Activated naive CD4-positive, alpha-beta T cell treated with anti-CD3 and anti-CD28 coated beads for 36 hours (primary cell): ENCODE measurements around the gene RGS12. TPM values are rescaled to one million over a fixed set of nuclear protein-coding genes. Genes with fewer than 3 reads are reported as not detected.

ENCODE experiments used
- CTCF ChIA-PET: fragments of 350-600 bp; sonication (Branson Sonifier 250); formaldehyde crosslinking; loops from one replicate; lab custom pipeline; 2021; ENCODE audit warnings: antibody characterized with exemption; lab: Charles Lee
- DNase-seq: peaks from one replicate; pipeline ENCODE4 v3.0.0-alpha.2; 2020
- H3K27ac Mint-ChIP-seq: one replicate; pipeline ENCODE4 v1.8.0; 2021; ENCODE audit warnings: mild to moderate bottlenecking, mixed read lengths
- H3K27me3 Mint-ChIP-seq: one replicate; pipeline ENCODE4 v1.8.0; 2021; ENCODE audit warnings: low read depth, mixed read lengths
- H3K36me3 Mint-ChIP-seq: one replicate; pipeline ENCODE4 v1.8.0; 2021; ENCODE audit warnings: low read depth, mixed read lengths
- H3K4me1 Mint-ChIP-seq: one replicate; pipeline ENCODE4 v1.8.0; 2021; ENCODE audit warnings: low read depth, mixed read lengths
- H3K4me3 Mint-ChIP-seq: one replicate; pipeline ENCODE4 v1.8.0; 2021; ENCODE audit warnings: mild to moderate bottlenecking, moderate library complexity, mixed read lengths
- H3K9me3 Mint-ChIP-seq: one replicate; pipeline ENCODE4 v1.8.0; 2021; ENCODE audit warnings: mixed read lengths
- intact Hi-C: fragments of 100-400 bp; cut with micrococcal nuclease; formaldehyde crosslinking; loops from one replicate; pipeline ENCODE4 v1.15.1; 2023
- total RNA-seq, 2 experiments: library from RNA; stranded (reverse); gene quantifications; one replicate each; pipeline ENCODE4 v1.2.3, GENCODE V29; 2021

The RGS12 gene
- total RNA-seq, 2 experiments from 2014 or later, result 8.7 to 8.9 TPM

GRCh38 chr4:3257556-3258482 is 35.0 kb upstream of the RGS12 start:
- peak; percentile 3 for DNase-seq
- CTCF ChIA-PET, result interaction anchor here (0.6 to 1.0 kb wide), 2 partner anchors 222 to 1086 kb away, joined by 3 read pairs; no protein-coding TSS in a partner anchor
- Mint-ChIP-seq H3K4me3 (no peak overlapping the region), H3K4me1 (no peaks in the 10 kb centered on the region), H3K36me3 (peaks cover 1% of the 10 kb centered on the region), H3K27ac (no peak overlapping the region), H3K9me3 (no peaks in the 10 kb centered on the region), H3K27me3 (no peaks in the 10 kb centered on the region)
- intact Hi-C loops, result no loop called here

GRCh38 chr4:3261411-3262207 is 31.2 kb upstream of the RGS12 start:
- Mint-ChIP-seq H3K27me3 (no peaks in the 10 kb centered on the region), H3K27ac (no peak overlapping the region), H3K9me3 (no peaks in the 10 kb centered on the region), H3K36me3 (no peaks in the 10 kb centered on the region), H3K4me1 (no peaks in the 10 kb centered on the region), H3K4me3 (no peak overlapping the region)
- intact Hi-C loops, result no loop called here
- CTCF ChIA-PET, result no interaction called here
- peak; percentile 1 for DNase-seq

GRCh38 chr4:3262208-3263052 is 30.4 kb upstream of the RGS12 start:
- no peaks in the 10 kb centered on the region for H3K9me3 Mint-ChIP-seq
- no peak overlapping the region for H3K4me3 Mint-ChIP-seq
- H3K27ac Mint-ChIP-seq, result no peak overlapping the region
- DNase-seq, result peak; percentile 2
- intact Hi-C loops, result no loop called here
- H3K27me3 Mint-ChIP-seq, result no peaks in the 10 kb centered on the region
- no peaks in the 10 kb centered on the region for H3K4me1 Mint-ChIP-seq
- H3K36me3 Mint-ChIP-seq, result no peaks in the 10 kb centered on the region
- CTCF ChIA-PET, result no interaction called here

GRCh38 chr4:3263053-3263875 is 29.6 kb upstream of the RGS12 start:
- H3K9me3 Mint-ChIP-seq, result no peaks in the 10 kb centered on the region
- intact Hi-C loops, result no loop called here
- CTCF ChIA-PET, result no interaction called here

GRCh38 chr4:3263876-3264193 is 29.0 kb upstream of the RGS12 start:
- H3K9me3 Mint-ChIP-seq, result no peaks in the 10 kb centered on the region
- H3K36me3 Mint-ChIP-seq, result no peaks in the 10 kb centered on the region
- intact Hi-C loops, result no loop called here
- H3K4me3 Mint-ChIP-seq, result no peak overlapping the region
- H3K27me3 Mint-ChIP-seq, result no peaks in the 10 kb centered on the region
- CTCF ChIA-PET, result no interaction called here
- H3K27ac Mint-ChIP-seq, result no peak overlapping the region
- H3K4me1 Mint-ChIP-seq, result no peaks in the 10 kb centered on the region
- DNase-seq, result no peak

More at GRCh38 chr4:3263053-3263875, 29.6 kb upstream of the RGS12 start:
- DNase-seq, result peak; percentile 1
- Mint-ChIP-seq H3K4me1 (no peaks in the 10 kb centered on the region), H3K4me3 (no peak overlapping the region), H3K36me3 (no peaks in the 10 kb centered on the region), H3K27me3 (no peaks in the 10 kb centered on the region), H3K27ac (no peak overlapping the region)

- CTCF ChIA-PET, result no interaction called here
- Mint-ChIP-seq H3K36me3 (no peaks in the 10 kb centered on the region), H3K27ac (no peak overlapping the region), H3K9me3 (no peaks in the 10 kb centered on the region), H3K27me3 (no peaks in the 10 kb centered on the region), H3K4me1 (no peaks in the 10 kb centered on the region), H3K4me3 (no peak overlapping the region)
- intact Hi-C loops, result no loop called here
- DNase-seq, result peak; percentile 0
Measured at GRCh38 chr4:3266076-3266475, 26.7 kb upstream of the RGS12 start.

GRCh38 chr4:3267576-3268394 is 25.0 kb upstream of the RGS12 start:
- no peaks in the 10 kb centered on the region for H3K4me1 Mint-ChIP-seq
- H3K27me3 Mint-ChIP-seq, result no peaks in the 10 kb centered on the region
- H3K9me3 Mint-ChIP-seq, result no peaks in the 10 kb centered on the region
- CTCF ChIA-PET, result no interaction called here
- no peaks in the 10 kb centered on the region for H3K36me3 Mint-ChIP-seq
- no peak overlapping the region for H3K27ac Mint-ChIP-seq
- H3K4me3 Mint-ChIP-seq, result no peak overlapping the region
- intact Hi-C loops, result no loop called here
- no peak for DNase-seq

- Mint-ChIP-seq H3K4me3 (no peak overlapping the region), H3K9me3 (peaks cover 2% of the 10 kb centered on the region)
Measured at GRCh38 chr4:3268395-3269104, 24.3 kb upstream of the RGS12 start.

GRCh38 chr4:3269105-3269927 is 23.5 kb upstream of the RGS12 start:
- no peak overlapping the region for H3K27ac Mint-ChIP-seq
- H3K4me3 Mint-ChIP-seq, result no peak overlapping the region
- no peaks in the 10 kb centered on the region for H3K4me1 Mint-ChIP-seq
- peaks cover 2% of the 10 kb centered on the region for H3K9me3 Mint-ChIP-seq
- CTCF ChIA-PET, result interaction anchor here (1.4 kb wide), 1 partner anchor 26 kb away, joined by 3 read pairs; no protein-coding TSS in a partner anchor
- H3K27me3 Mint-ChIP-seq, result no peaks in the 10 kb centered on the region
- H3K36me3 Mint-ChIP-seq, result no peaks in the 10 kb centered on the region
- peak; percentile 3 for DNase-seq
- intact Hi-C loops, result no loop called here

More at GRCh38 chr4:3268395-3269104, 24.3 kb upstream of the RGS12 start:
- CTCF ChIA-PET, result no interaction called here
- DNase-seq, result peak; percentile 1
- Mint-ChIP-seq H3K27ac (no peak overlapping the region), H3K36me3 (no peaks in the 10 kb centered on the region), H3K4me1 (no peaks in the 10 kb centered on the region), H3K27me3 (no peaks in the 10 kb centered on the region)
- intact Hi-C loops, result no loop called here
